Activated CD4-positive, CD25-positive, alpha-beta regulatory T cell (primary cell): ENCODE data around the gene CATSPERZ.
"Not testable (repeated sequence)": the region's sequence is repeated elsewhere in the genome, so short reads cannot be mapped to it uniquely, and the experiment has no call there.

Source experiments
- DNase-seq, 4 experiments: peaks; one replicate each; lab custom pipeline; 2025; lab: John Stamatoyannopoulos, UW

The CATSPERZ gene

DNA sequence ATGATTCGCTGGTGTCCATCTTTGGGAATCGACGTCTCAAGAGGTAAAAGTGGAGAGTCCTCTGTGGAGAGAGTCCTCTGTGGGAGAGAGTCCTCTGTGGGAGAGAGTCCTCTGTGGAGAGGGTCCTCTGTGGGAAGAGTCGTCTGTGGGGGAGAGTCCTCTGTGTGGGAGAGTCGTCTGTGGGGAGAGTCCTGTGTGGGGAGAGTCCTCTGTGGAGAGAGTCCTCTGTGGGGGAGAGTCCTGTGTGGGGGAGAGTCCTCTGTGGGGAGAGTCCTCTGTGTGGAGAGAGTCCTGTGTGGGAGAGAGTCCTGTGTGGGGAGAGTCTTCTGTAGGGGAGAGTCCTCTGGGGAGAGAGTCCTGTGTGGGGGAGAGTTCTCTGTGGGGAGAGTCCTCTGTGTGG lies 20.9 kb downstream of the CATSPERZ start:
- DNase-seq = no peak

DNA sequence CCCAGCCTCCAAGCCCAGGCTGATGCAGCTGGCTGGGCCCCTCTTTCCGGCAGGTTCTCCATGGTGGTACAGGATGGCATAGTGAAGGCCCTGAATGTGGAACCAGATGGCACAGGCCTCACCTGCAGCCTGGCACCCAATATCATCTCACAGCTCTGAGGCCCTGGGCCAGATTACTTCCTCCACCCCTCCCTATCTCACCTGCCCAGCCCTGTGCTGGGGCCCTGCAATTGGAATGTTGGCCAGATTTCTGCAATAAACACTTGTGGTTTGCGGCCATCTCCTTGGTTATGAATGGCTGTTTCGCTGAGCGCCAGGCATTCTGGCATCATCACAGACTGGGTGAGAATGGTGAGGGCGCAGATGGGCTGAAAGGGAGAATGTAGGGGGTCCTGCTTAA lies 21.4 kb downstream of the CATSPERZ start:
- no peak for DNase-seq

DNA sequence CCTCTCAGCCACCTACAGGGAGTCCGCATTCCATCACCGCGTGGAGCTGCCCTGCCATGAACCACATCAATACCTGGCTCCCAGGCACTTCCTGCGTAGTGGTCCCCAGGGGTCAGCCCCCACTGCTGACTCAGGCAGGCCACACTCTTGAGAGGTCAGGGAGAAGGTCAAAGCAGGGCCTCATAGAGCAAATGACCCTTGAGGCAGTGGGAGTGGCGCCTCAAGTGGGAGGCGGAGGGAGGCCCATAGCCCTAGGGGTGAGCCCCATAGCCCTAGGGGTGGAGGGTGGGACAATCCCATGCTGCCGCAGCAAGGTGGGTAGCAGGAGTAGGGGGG lies 22.7 kb downstream of the CATSPERZ start:
- DNase-seq = no peak

GRCh38 chr11:64323373-64323772 lies 23.2 kb downstream of the CATSPERZ start:
- no peak for DNase-seq

- not testable (repeated sequence) for DNase-seq
Measured at GRCh38 chr11:64323984-64324383, 23.8 kb downstream of the CATSPERZ start.

- no peak for DNase-seq
Measured at GRCh38 chr11:64324692-64325469, 24.7 kb downstream of the CATSPERZ start.

- no peak for DNase-seq
Measured at GRCh38 chr11:64327375-64327774, 27.2 kb downstream of the CATSPERZ start.

- DNase-seq = no peak
Measured at GRCh38 chr11:64327993-64328392, 27.8 kb downstream of the CATSPERZ start.

GRCh38 chr11:64330888-64331287 lies 30.7 kb downstream of the CATSPERZ start:
- no peak for DNase-seq

- DNase-seq = peak in 3 of 4 experiments; percentile 33 to 56 (median 47)
Measured at GRCh38 chr11:64331569-64332371, 31.6 kb downstream of the CATSPERZ start.

GRCh38 chr11:64333556-64333955 lies 33.4 kb downstream of the CATSPERZ start:
- no peak for DNase-seq

DNA sequence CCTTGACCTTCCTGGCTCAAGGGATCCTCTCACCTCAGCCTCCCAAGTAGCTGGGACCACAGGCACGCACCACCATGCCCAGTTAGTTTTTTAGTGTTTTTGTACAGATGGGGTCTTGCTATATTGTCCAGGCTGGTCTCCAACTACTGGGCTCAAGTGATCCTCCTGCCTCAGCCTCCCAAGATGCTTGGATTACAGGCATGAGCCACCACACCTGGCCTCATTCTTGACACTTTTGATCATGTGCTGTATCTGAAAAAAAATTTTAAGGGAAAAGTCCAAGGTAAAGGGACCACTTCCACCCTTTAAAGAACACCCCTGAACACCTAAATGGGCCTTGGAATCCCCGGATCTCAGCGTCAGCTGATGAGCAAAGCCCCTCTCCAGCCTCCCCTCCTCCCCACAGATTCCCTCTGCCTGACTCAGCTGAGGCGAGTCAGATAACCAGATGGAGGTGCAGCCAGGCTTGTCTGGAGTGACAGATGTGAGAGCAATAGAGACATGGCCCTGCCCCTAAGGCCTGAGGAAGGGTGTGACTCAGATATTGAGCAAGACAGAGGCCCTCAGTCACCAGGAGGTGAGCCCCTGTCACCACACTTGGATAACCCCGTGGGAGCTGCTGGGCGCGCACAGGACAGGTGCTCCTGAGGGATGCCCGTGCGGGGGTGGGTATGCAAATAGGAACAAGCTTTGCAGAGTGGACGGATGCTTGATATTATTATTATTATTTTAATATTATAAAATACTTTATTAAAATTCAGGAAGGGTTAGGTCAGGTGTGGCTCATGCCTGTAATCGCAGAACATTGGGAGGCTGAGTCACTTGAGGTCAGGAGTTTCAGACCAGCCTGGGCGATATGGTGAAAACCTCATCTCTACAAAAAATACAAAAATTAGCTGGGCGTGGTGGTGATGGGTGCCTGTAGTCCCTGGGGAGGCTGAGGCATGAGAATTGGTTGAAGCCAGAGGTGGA lies 34.9 kb downstream of the CATSPERZ start:
- DNase-seq = no peak

DNA sequence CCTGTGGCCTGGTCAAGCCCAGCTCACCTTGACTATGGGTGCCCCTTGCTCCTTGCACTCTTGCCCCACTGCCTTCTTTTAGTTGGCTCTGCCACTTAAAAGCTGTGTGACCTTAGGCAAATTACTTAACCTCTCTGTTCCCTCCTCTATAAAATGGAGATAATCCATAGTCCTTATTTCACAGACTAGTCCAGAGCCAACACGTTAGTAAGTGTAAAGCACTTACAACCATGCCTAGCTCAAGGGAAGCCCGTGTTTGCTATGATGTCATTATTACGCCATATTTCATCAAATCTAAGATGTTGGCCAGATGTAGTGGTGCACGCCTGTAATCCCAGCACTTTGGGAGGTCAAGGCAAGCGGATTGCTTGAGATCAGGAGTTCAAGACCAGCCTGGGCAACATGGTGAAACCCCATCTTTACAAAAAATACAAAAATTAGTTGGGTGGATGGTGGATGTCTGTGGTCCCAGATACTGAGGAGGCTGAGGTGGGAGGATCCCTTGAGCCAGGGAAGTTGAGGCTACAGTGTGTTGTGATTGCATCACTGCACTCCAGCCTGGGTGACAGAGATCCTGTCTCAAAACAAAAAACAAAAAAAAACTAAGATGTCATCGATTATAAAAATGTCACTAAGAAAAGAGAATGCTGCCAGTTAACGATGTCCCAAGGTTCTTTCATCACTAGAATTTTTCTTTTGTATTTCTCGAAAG lies 37.5 kb downstream of the CATSPERZ start:
- DNase-seq = no peak

DNA sequence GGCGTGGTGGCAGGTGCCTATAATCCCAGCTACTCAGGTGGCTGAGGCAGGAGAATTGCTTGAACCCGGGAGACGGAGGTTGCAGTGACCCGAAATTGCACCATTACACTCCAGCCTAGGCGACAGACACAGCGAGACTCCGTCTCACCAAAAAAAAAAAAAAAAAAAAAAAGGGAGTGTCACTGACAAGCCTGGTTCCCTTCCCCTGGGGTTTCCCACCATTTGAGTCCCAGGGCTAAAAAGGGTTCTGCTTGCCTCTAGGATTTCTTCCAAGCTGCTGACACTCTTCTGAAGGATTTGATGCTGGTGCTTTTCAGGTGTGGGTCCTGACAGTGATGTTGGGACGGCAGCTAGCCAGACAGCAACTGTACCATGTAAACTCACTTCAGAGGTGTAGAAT lies 38.6 kb downstream of the CATSPERZ start:
- DNase-seq = no peak

DNA sequence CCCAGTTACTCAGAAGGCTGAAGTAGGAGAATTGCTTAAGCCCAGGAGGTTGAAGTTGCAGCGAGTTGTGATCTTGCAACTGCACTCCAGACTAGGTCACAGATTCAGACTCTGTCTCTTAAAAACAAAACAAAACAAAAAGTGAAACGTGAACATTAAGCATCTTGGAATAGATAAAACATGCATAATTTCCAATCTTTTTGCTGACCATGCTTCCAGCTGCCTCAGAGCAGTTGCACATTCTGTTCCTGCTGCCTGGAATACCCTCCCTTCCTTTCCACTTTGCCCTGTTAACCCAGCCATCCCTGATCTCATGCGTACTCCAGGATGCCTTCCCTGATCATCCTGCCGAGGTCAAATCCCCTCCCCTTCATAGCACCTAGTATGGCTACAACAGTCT lies 39.1 kb downstream of the CATSPERZ start:
- DNase-seq = no peak

GRCh38 chr11:64339754-64340408 lies 39.7 kb downstream of the CATSPERZ start, which contains the start of gene CCDC88B:
Gene CCDC88B (plus strand): TSS chr11:64340204. CDS start chr11:64340267, 63 bp downstream.
- peak; percentile 54 to 85 (median 73) for DNase-seq

GRCh38 chr11:64340671-64341335 lies 40.6 kb downstream of the CATSPERZ start:
- DNase-seq = peak; percentile 43 to 77 (median 54)

GRCh38 chr11:64341429-64341828 lies 41.3 kb downstream of the CATSPERZ start:
- DNase-seq = no peak

DNA sequence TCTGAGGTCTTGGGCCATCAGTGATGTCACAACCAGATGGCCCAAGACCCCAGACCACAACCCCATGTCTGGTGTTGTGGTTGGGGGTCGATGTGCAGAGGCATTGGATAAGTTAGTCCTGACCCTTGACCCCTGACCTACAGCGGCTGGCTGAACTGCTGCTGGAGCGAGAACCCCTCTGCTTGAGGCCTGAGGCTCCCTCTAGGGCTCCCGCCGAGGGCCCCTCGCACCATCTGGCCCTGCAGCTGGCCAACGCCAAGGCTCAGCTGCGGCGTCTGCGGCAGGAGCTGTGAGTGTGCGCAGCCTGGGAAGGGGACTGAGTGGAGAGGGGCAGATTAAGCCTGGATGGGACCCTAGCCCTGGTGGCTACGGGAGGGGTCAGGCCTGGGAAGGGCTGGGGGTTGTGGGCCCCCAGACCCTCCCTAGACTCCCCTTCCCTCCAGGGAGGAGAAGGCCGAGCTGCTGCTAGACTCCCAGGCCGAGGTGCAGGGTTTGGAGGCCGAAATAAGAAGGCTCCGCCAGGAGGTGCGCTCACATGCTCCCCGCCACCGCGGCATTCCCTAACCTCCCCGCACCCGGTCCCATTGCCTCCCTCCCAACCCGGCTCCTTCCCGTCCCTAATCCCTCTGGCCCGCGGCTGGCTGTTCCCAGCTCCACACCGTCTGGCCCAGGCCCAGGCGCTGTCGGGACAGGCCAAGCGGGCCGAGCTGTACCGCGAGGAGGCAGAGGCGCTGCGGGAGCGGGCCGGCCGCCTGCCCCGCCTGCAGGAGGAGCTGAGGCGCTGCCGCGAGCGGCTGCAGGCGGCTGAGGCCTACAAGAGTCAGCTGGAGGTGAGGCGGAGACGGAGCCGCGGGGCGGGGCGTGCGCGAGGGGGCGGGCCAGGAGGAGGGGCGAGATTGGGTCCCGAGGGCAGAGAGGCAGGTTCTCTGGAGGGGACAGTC lies 42.0 kb downstream of the CATSPERZ start:
- DNase-seq = peak; percentile 64 to 80 (median 74)
